ENCODE measurements around the gene MAPK1IP1L. TPM values are rescaled to one million over a fixed set of nuclear protein-coding genes. Genes with fewer than 3 reads are reported as not detected.
A peak's percentile ranks its signal among the peaks of the same experiment; 100 is the strongest.

MAPK1IP1L gene
- total and polyA plus RNA-seq, 2 of the 4 experiments (the other 2 are of a cell fraction), result 44.8 to 168 TPM

DNA sequence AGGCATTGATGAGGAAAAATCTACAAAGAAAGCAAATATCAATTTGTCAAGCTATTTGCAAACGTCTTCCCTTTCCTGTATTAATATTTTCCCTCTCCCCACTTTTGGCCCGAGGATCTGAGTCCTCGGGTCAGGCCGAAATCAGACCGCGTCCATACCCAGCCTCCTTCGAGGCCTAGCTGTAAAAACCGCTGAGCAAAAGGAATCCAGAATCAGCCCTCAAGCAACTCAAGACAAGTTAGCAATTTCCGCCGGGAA is 353 bp upstream of the MAPK1IP1L start:
- CTCF ChIA-PET, result interaction anchor here (0.5 to 1.7 kb wide), 16 partner anchors 9 to 138 kb away, joined by 3 to 11 read pairs (median 3); no protein-coding TSS in a partner anchor

More for the DNA sequence above, 353 bp upstream of the MAPK1IP1L start:
- peaks cover 40% of the 10 kb centered on the region for H4K20me1 ChIP-seq (ENCODE audit: insufficient read depth, low read length)
- no peaks in the 10 kb centered on the region for H3K27me3 ChIP-seq (ENCODE audit: control insufficient read depth, insufficient read depth, low read length)
- H3K14ac ChIP-seq (replicated peaks; ENCODE audit: low read depth, low read length), result peak overlapping the region; percentile 99
- H4K8ac ChIP-seq (ENCODE audit: low read depth in 2 of 2, low read length in 2 of 2), result peak overlapping the region; percentile 99 to 100
- peak overlapping the region; percentile 40 for H3K4me3 ChIP-seq (ENCODE audit: insufficient read depth, low read depth, low read length)
- H4K5ac ChIP-seq (ENCODE audit: low read depth, low read length), result peak overlapping the region; percentile 79
- POLR2A ChIA-PET (ENCODE audit: unreplicated experiment), result interaction anchor here (0.6 kb wide), 1 partner anchor 35 kb away, joined by 4 read pairs; no protein-coding TSS in a partner anchor
- BruUV-seq (replicated peaks), result no TSS peak
- peak overlapping the region; percentile 77 for H4K91ac ChIP-seq (ENCODE audit: insufficient read depth, low read depth, low read length)
- H2BK20ac ChIP-seq (ENCODE audit: low read depth, low read length), result peak overlapping the region; percentile 67; the same call in 1 of the 2 replicates
- H2BK5ac ChIP-seq (ENCODE audit: low read depth, low read length, poor library complexity, severe bottlenecking), result peak overlapping the region; percentile 83
- TF ChIP-seq CEBPB (IDR thresholded peaks at IDR 0.05; ENCODE audit: low read depth, low read length), result no peak
- TF ChIP-seq, protein P1, sequence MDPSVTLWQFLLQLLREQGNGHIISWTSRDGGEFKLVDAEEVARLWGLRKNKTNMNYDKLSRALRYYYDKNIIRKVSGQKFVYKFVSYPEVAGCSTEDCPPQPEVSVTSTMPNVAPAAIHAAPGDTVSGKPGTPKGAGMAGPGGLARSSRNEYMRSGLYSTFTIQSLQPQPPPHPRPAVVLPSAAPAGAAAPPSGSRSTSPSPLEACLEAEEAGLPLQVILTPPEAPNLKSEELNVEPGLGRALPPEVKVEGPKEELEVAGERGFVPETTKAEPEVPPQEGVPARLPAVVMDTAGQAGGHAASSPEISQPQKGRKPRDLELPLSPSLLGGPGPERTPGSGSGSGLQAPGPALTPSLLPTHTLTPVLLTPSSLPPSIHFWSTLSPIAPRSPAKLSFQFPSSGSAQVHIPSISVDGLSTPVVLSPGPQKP (IDR thresholded peaks at IDR 0.05; ENCODE audit: borderline replicate concordance, low read depth, low read length), result no peak
- no peak for TF ChIP-seq CHD1 (IDR thresholded peaks at IDR 0.05; ENCODE audit: low read depth, low read length)
- no peak for TF ChIP-seq MXI1 (IDR thresholded peaks at IDR 0.05; ENCODE audit: borderline replicate concordance, low read depth, low read length)
- 0 out of 2 replicates have a peak, but pooled peaks have one; percentile 12 for TF ChIP-seq MAFK (IDR thresholded peaks at IDR 0.05; ENCODE audit: low read depth, low read length)
- no peak for TF ChIP-seq NFE2L2 (IDR thresholded peaks at IDR 0.05; ENCODE audit: low read depth, low read length)
- TF ChIP-seq MAZ (IDR thresholded peaks at IDR 0.05; ENCODE audit: borderline replicate concordance, low read depth, low read length), result no peak
- no peak for TF ChIP-seq RFX5 (IDR thresholded peaks at IDR 0.05; ENCODE audit: low read depth, low read length)
- TF ChIP-seq RAD21 (IDR thresholded peaks at IDR 0.05; ENCODE audit: low read length), result no peak
- H3K4ac ChIP-seq (ENCODE audit: low read depth, low read length), result peak overlapping the region; percentile 96
- no peaks in the 10 kb centered on the region for H3K9me3 ChIP-seq (ENCODE audit: control insufficient read depth, insufficient read depth, low read length)
- peak overlapping the region; percentile 74 for H3K4me2 ChIP-seq (ENCODE audit: low read depth, low read length)
- peak overlapping the region; percentile 98 for H2AK9ac ChIP-seq (replicated peaks; ENCODE audit: low read depth, low read length, poor library complexity)
- H3K9me1 ChIP-seq (ENCODE audit: insufficient read depth, low read length), result no peaks in the 10 kb centered on the region
- WGBS, 2 experiments (ENCODE audit: extremely low coverage in 2 of 2, insufficient read length in 1 of 2), result no CpG with 5 or more reads among the region's 10 CpGs
- ATAC-seq (ENCODE audit: low read depth) (no peak), DNase-seq (no peak)
- dilution Hi-C loops (cut with HindIII; ENCODE audit: low sequenced_read_pairs, unreplicated experiment) (no loop called here), in situ Hi-C loops (cut with MboI; ENCODE audit: low sequenced_read_pairs) (no loop called here), intact Hi-C loops (cut with micrococcal nuclease) (no loop called here)
- peak overlapping the region; percentile 62 for H3K18ac ChIP-seq (ENCODE audit: low read depth, low read length)
- peaks cover 10 to 31% of the 10 kb centered on the region in 2 experiments for H3K79me1 ChIP-seq (ENCODE audit: low read depth in 1 of 2, low read length in 2 of 2)
- peak overlapping the region; percentile 7; the same call in 1 of the 3 replicates for H2BK15ac ChIP-seq (ENCODE audit: low read depth, low read length)
- peak overlapping the region; percentile 86 for H2BK120ac ChIP-seq (ENCODE audit: low read depth, low read length)
- peak overlapping the region; percentile 99 for H3K23ac ChIP-seq (ENCODE audit: low read depth, low read length)
- H3K36me3 ChIP-seq (ENCODE audit: control insufficient read depth, insufficient read depth, low read length), result peaks cover 5% of the 10 kb centered on the region; the same call in 1 of the 2 replicates
- H3K9ac ChIP-seq (ENCODE audit: low read depth, low read length), result peak overlapping the region; percentile 82
- no peaks in the 10 kb centered on the region for H3K4me1 ChIP-seq (ENCODE audit: control insufficient read depth, insufficient read depth, low read length)
- H2AK5ac ChIP-seq (ENCODE audit: low read depth, low read length), result no peak overlapping the region
- H3K56ac ChIP-seq (ENCODE audit: extremely low read depth, insufficient read depth, low read length), result peak overlapping the region; percentile 79
- H3K27ac ChIP-seq (ENCODE audit: insufficient read depth, low read length), result peak overlapping the region; percentile 89
- H2AFZ ChIP-seq (replicated peaks; ENCODE audit: low read length, poor library complexity), result peak overlapping the region; percentile 100

Data from IMR-90 (cell line).